ENCODE measurements around the gene SH3GL2.

The SH3GL2 gene

DNA sequence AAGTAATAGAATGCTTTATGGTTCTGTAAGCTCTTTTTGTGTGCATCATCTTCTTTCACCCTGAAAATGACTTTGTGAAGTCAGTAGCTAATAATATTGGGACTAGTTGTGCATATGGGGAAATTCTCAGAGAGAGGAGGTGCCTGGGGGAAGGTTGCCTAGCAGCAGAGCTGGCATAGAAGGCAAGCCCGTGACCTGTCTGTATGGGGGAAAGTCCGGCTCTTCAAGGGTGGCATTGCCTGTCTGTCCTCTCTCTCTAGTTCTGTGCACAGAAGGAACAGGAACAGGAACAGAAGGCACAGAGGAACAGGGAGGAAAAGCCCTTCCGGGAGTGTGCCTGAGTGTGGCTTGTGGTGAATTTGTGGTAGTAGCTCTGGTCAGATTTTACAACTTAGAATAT, 33.1 kb downstream of the SH3GL2 start:
- no peaks in the 10 kb centered on the region for H3K27me3 ChIP-seq (ENCODE audit: low read depth, low read length)
- H3K4me3 ChIP-seq (ENCODE audit: low read depth in 1 of 2, low read length in 2 of 2) = no peak overlapping the region
- H3K36me3 ChIP-seq (ENCODE audit: control insufficient read depth in 1 of 2, insufficient read depth in 2 of 2, low read length in 2 of 2) = no peaks in the 10 kb centered on the region
- H3K4me1 ChIP-seq (ENCODE audit: control insufficient read depth in 1 of 2, insufficient read depth in 2 of 2, low read length in 2 of 2) = no peaks in the 10 kb centered on the region
- no peak overlapping the region for H3K27ac ChIP-seq (ENCODE audit: low read length)
- H3K9me3 ChIP-seq (ENCODE audit: control insufficient read depth in 1 of 2, low read length in 2 of 2) = no peaks in the 10 kb centered on the region

GRCh38 chr9:17613758-17614157, 34.9 kb downstream of the SH3GL2 start:
- no peaks in the 10 kb centered on the region for H3K4me1 ChIP-seq (ENCODE audit: control insufficient read depth in 1 of 2, insufficient read depth in 2 of 2, low read length in 2 of 2)
- H3K27ac ChIP-seq (ENCODE audit: low read length) = no peak overlapping the region
- no peaks in the 10 kb centered on the region for H3K9me3 ChIP-seq (ENCODE audit: control insufficient read depth in 1 of 2, low read length in 2 of 2)
- no peaks in the 10 kb centered on the region for H3K27me3 ChIP-seq (ENCODE audit: low read depth, low read length)
- no peak overlapping the region for H3K4me3 ChIP-seq (ENCODE audit: low read depth in 1 of 2, low read length in 2 of 2)
- H3K36me3 ChIP-seq (ENCODE audit: control insufficient read depth in 1 of 2, insufficient read depth in 2 of 2, low read length in 2 of 2) = no peaks in the 10 kb centered on the region

GRCh38 chr9:17614250-17614649, 35.4 kb downstream of the SH3GL2 start:
- H3K27me3 ChIP-seq (ENCODE audit: low read depth, low read length) = no peaks in the 10 kb centered on the region
- H3K27ac ChIP-seq (ENCODE audit: low read length) = no peak overlapping the region
- no peak overlapping the region for H3K4me3 ChIP-seq (ENCODE audit: low read depth in 1 of 2, low read length in 2 of 2)
- no peaks in the 10 kb centered on the region for H3K9me3 ChIP-seq (ENCODE audit: control insufficient read depth in 1 of 2, low read length in 2 of 2)
- H3K4me1 ChIP-seq (ENCODE audit: control insufficient read depth in 1 of 2, insufficient read depth in 2 of 2, low read length in 2 of 2) = no peaks in the 10 kb centered on the region
- no peaks in the 10 kb centered on the region for H3K36me3 ChIP-seq (ENCODE audit: control insufficient read depth in 1 of 2, insufficient read depth in 2 of 2, low read length in 2 of 2)

GRCh38 chr9:17614903-17615302, 36.0 kb downstream of the SH3GL2 start:
- Histone ChIP-seq H3K9me3 (ENCODE audit: control insufficient read depth in 1 of 2, low read length in 2 of 2) (no peaks in the 10 kb centered on the region), H3K4me1 (ENCODE audit: control insufficient read depth in 1 of 2, insufficient read depth in 2 of 2, low read length in 2 of 2) (no peaks in the 10 kb centered on the region), H3K4me3 (ENCODE audit: low read depth in 1 of 2, low read length in 2 of 2) (no peak overlapping the region), H3K27ac (ENCODE audit: low read length) (no peak overlapping the region), H3K36me3 (ENCODE audit: control insufficient read depth in 1 of 2, insufficient read depth in 2 of 2, low read length in 2 of 2) (no peaks in the 10 kb centered on the region), H3K27me3 (ENCODE audit: low read depth, low read length) (no peaks in the 10 kb centered on the region)

- Histone ChIP-seq H3K27ac (ENCODE audit: low read length) (no peak overlapping the region), H3K9me3 (ENCODE audit: control insufficient read depth in 1 of 2, low read length in 2 of 2) (no peaks in the 10 kb centered on the region)
Observed at GRCh38 chr9:17622141-17622540, 43.3 kb downstream of the SH3GL2 start.

DNA sequence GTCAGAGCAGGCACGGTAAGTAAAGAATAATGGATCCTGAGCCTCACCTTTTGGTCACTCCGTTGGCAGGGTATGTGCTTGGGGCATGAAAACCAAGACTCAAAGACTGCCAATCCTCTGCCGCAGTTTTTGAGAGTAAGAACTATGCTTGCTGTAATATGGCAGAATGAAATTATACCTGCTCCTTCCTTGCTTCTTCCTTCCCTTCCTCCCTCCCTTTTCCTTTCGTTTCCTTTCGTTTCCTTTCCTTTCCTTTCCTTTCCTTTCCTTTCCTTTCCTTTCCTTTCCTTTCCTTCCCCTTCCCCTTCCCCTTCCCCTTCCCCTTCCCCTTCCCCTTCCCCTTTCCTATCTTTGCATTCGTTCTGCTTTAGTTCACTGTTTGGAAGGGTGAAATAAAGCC, 43.9 kb downstream of the SH3GL2 start:
- no peak overlapping the region for H3K27ac ChIP-seq (ENCODE audit: low read length)
- H3K4me1 ChIP-seq (ENCODE audit: control insufficient read depth in 1 of 2, insufficient read depth in 2 of 2, low read length in 2 of 2) = no peaks in the 10 kb centered on the region
- H3K4me3 ChIP-seq (ENCODE audit: low read depth in 1 of 2, low read length in 2 of 2) = no peak overlapping the region
- no peaks in the 10 kb centered on the region for H3K27me3 ChIP-seq (ENCODE audit: low read depth, low read length)
- H3K36me3 ChIP-seq (ENCODE audit: control insufficient read depth in 1 of 2, insufficient read depth in 2 of 2, low read length in 2 of 2) = no peaks in the 10 kb centered on the region
- no peaks in the 10 kb centered on the region for H3K9me3 ChIP-seq (ENCODE audit: control insufficient read depth in 1 of 2, low read length in 2 of 2)

More at GRCh38 chr9:17622141-17622540, 43.3 kb downstream of the SH3GL2 start:
- Histone ChIP-seq H3K4me1 (ENCODE audit: control insufficient read depth in 1 of 2, insufficient read depth in 2 of 2, low read length in 2 of 2) (no peaks in the 10 kb centered on the region), H3K4me3 (ENCODE audit: low read depth in 1 of 2, low read length in 2 of 2) (no peak overlapping the region), H3K27me3 (ENCODE audit: low read depth, low read length) (no peaks in the 10 kb centered on the region), H3K36me3 (ENCODE audit: control insufficient read depth in 1 of 2, insufficient read depth in 2 of 2, low read length in 2 of 2) (no peaks in the 10 kb centered on the region)

GRCh38 chr9:17623965-17624364, 45.1 kb downstream of the SH3GL2 start:
- no peaks in the 10 kb centered on the region for H3K9me3 ChIP-seq (ENCODE audit: control insufficient read depth in 1 of 2, low read length in 2 of 2)
- no peak overlapping the region for H3K27ac ChIP-seq (ENCODE audit: low read length)
- H3K4me1 ChIP-seq (ENCODE audit: control insufficient read depth in 1 of 2, insufficient read depth in 2 of 2, low read length in 2 of 2) = no peaks in the 10 kb centered on the region
- H3K36me3 ChIP-seq (ENCODE audit: control insufficient read depth in 1 of 2, insufficient read depth in 2 of 2, low read length in 2 of 2) = no peaks in the 10 kb centered on the region
- H3K27me3 ChIP-seq (ENCODE audit: low read depth, low read length) = no peaks in the 10 kb centered on the region
- H3K4me3 ChIP-seq (ENCODE audit: low read depth in 1 of 2, low read length in 2 of 2) = no peak overlapping the region

DNA sequence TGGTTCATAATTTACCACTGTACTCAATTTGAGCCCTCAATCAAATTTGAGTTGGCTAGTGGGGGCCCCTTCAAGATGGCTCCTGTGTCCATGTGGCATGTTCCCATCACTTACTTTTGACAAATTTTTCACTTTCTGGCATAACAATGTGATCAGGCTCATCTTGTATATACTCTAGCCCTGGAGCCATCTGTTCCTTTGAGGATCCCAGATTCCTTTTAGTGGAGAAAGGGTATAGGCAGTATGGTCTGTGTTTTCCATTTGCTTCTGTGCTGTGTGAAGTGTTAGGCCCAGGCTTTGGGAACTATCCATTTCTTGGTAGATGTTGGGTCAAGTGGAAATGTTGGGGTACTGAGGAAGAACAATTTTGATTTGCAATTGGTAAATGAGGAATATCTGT, 45.7 kb downstream of the SH3GL2 start:
- Histone ChIP-seq H3K27me3 (ENCODE audit: low read depth, low read length) (no peaks in the 10 kb centered on the region), H3K4me1 (ENCODE audit: control insufficient read depth in 1 of 2, insufficient read depth in 2 of 2, low read length in 2 of 2) (no peaks in the 10 kb centered on the region), H3K4me3 (ENCODE audit: low read depth in 1 of 2, low read length in 2 of 2) (no peak overlapping the region), H3K36me3 (ENCODE audit: control insufficient read depth in 1 of 2, insufficient read depth in 2 of 2, low read length in 2 of 2) (no peaks in the 10 kb centered on the region), H3K9me3 (ENCODE audit: control insufficient read depth in 1 of 2, low read length in 2 of 2) (no peaks in the 10 kb centered on the region), H3K27ac (ENCODE audit: low read length) (no peak overlapping the region)

DNA sequence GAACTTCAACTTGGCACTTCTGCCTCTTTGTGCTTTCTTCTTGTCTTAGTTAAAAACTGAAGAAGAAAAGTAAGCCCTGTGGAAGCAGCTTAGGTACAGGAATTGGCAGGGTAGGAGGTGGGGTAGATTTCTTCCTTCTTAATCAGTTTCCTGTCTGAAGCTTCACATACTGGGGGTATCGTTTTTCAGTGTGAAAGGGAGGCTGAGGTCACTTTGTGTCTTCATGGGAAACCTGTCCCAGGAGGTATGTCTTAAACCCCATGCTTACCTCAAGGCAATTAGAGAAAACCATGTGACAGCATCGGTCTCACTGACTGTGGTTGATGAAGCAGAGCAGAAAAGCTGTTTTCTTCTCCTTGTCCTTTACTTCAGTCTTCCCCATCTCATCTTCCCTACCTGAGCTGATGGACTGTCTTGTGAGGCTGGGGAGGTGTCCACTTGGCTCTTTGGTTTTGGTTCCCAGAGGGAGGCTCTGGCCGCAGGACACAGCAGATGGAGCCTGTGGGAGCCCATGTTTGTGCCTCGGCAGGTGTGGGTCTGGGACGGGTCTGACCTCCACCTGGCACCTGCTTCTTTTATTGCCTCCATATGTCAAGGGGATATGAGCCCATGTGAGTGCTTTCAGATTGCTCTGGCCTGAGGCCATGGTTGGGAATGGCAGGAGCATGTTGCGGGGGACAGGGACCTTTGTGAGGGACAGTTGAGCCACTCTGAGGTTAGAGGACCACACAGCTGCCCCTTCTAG, 47.0 kb downstream of the SH3GL2 start:
- H3K36me3 ChIP-seq (ENCODE audit: control insufficient read depth in 1 of 2, insufficient read depth in 2 of 2, low read length in 2 of 2) = no peaks in the 10 kb centered on the region
- no peak overlapping the region for H3K4me3 ChIP-seq (ENCODE audit: low read depth in 1 of 2, low read length in 2 of 2)
- H3K4me1 ChIP-seq (ENCODE audit: control insufficient read depth in 1 of 2, insufficient read depth in 2 of 2, low read length in 2 of 2) = no peaks in the 10 kb centered on the region
- no peaks in the 10 kb centered on the region for H3K27me3 ChIP-seq (ENCODE audit: low read depth, low read length)
- no peaks in the 10 kb centered on the region for H3K9me3 ChIP-seq (ENCODE audit: control insufficient read depth in 1 of 2, low read length in 2 of 2)
- H3K27ac ChIP-seq (ENCODE audit: low read length) = no peak overlapping the region

DNA sequence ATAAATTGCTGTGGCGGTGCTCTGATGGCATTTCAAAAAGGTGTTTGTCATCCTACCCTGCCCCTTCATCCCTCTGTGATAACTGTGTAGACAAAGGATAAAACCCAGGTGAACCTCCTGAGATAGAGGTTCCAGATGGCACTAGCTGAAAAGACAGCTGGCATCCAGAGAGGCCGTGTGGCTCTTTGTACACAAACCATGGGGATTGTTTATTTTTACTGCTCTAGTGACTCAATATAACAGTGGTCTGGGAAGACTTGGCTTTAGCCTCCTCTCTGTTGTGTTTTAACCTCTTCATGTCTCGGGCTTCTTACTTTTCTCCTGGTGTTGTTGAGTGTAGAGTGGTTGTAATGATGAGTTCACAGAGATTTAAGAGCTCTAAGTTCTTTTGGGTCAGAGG, 48.8 kb downstream of the SH3GL2 start:
- H3K36me3 ChIP-seq (ENCODE audit: control insufficient read depth in 1 of 2, insufficient read depth in 2 of 2, low read length in 2 of 2) = no peaks in the 10 kb centered on the region
- no peak overlapping the region for H3K27ac ChIP-seq (ENCODE audit: low read length)
- H3K9me3 ChIP-seq (ENCODE audit: control insufficient read depth in 1 of 2, low read length in 2 of 2) = no peaks in the 10 kb centered on the region
- H3K4me1 ChIP-seq (ENCODE audit: control insufficient read depth in 1 of 2, insufficient read depth in 2 of 2, low read length in 2 of 2) = no peaks in the 10 kb centered on the region
- H3K27me3 ChIP-seq (ENCODE audit: low read depth, low read length) = no peaks in the 10 kb centered on the region
- H3K4me3 ChIP-seq (ENCODE audit: low read depth in 1 of 2, low read length in 2 of 2) = no peak overlapping the region

GRCh38 chr9:17628624-17629023, 49.8 kb downstream of the SH3GL2 start:
- Histone ChIP-seq H3K9me3 (ENCODE audit: control insufficient read depth in 1 of 2, low read length in 2 of 2) (no peaks in the 10 kb centered on the region), H3K4me3 (ENCODE audit: low read depth in 1 of 2, low read length in 2 of 2) (no peak overlapping the region), H3K27me3 (ENCODE audit: low read depth, low read length) (no peaks in the 10 kb centered on the region), H3K4me1 (ENCODE audit: control insufficient read depth in 1 of 2, insufficient read depth in 2 of 2, low read length in 2 of 2) (no peaks in the 10 kb centered on the region), H3K36me3 (ENCODE audit: control insufficient read depth in 1 of 2, insufficient read depth in 2 of 2, low read length in 2 of 2) (no peaks in the 10 kb centered on the region), H3K27ac (ENCODE audit: low read length) (no peak overlapping the region)

- H3K9me3 ChIP-seq (ENCODE audit: control insufficient read depth in 1 of 2, low read length in 2 of 2) = no peaks in the 10 kb centered on the region
- H3K27ac ChIP-seq (ENCODE audit: low read length) = no peak overlapping the region
- no peak overlapping the region for H3K4me3 ChIP-seq (ENCODE audit: low read depth in 1 of 2, low read length in 2 of 2)
- H3K27me3 ChIP-seq (ENCODE audit: low read depth, low read length) = no peaks in the 10 kb centered on the region
- no peaks in the 10 kb centered on the region for H3K4me1 ChIP-seq (ENCODE audit: control insufficient read depth in 1 of 2, insufficient read depth in 2 of 2, low read length in 2 of 2)
- H3K36me3 ChIP-seq (ENCODE audit: control insufficient read depth in 1 of 2, insufficient read depth in 2 of 2, low read length in 2 of 2) = no peaks in the 10 kb centered on the region
Observed at GRCh38 chr9:17630531-17630949, 51.7 kb downstream of the SH3GL2 start.
